ENCODE data around the gene CNBD2.
"Not testable (repeated sequence)": the region's sequence is repeated elsewhere in the genome, so short reads cannot be mapped to it uniquely, and the experiment has no call there.

CNBD2 gene

GRCh38 chr20:35967979-35968640 lies at the start of gene CNBD2:
Gene CNBD2 (plus strand): TSS chr20:35968590. CDS start chr20:35968763, 173 bp downstream.
- no peak for DNase-seq (ENCODE audit: low spot score)

- no peak for DNase-seq (ENCODE audit: low spot score)
Measured at GRCh38 chr20:35920523-35920922, 47.9 kb upstream of the CNBD2 start.

- DNase-seq (ENCODE audit: low spot score) = no peak
Measured at GRCh38 chr20:35929301-35929700, 39.1 kb upstream of the CNBD2 start.

GRCh38 chr20:35934050-35934449 lies 34.3 kb upstream of the CNBD2 start:
- no peak for DNase-seq (ENCODE audit: low spot score)

- no peak for DNase-seq (ENCODE audit: low spot score)
Measured at GRCh38 chr20:35939264-35939663, 29.1 kb upstream of the CNBD2 start.

GRCh38 chr20:35941620-35942019 lies 26.8 kb upstream of the CNBD2 start:
- no peak for DNase-seq (ENCODE audit: low spot score)

- DNase-seq (ENCODE audit: low spot score) = no peak
Measured at GRCh38 chr20:35942243-35942642, 26.1 kb upstream of the CNBD2 start.

- peak; percentile 43 for DNase-seq (ENCODE audit: low spot score)
Measured at GRCh38 chr20:35947489-35947888, 20.9 kb upstream of the CNBD2 start.

- no peak for DNase-seq (ENCODE audit: low spot score)
Measured at GRCh38 chr20:35947907-35948306, 20.5 kb upstream of the CNBD2 start.

- no peak for DNase-seq (ENCODE audit: low spot score)
Measured at GRCh38 chr20:35950093-35950492, 18.3 kb upstream of the CNBD2 start.

GRCh38 chr20:35952080-35952479 lies 16.3 kb upstream of the CNBD2 start:
- DNase-seq (ENCODE audit: low spot score) = not testable (repeated sequence)

- DNase-seq (ENCODE audit: low spot score) = no peak
Measured at GRCh38 chr20:35952480-35953386, 15.7 kb upstream of the CNBD2 start.

- DNase-seq (ENCODE audit: low spot score) = peak; percentile 35
Measured at GRCh38 chr20:35953387-35954199, 14.8 kb upstream of the CNBD2 start.

GRCh38 chr20:35954200-35954906 lies 14.0 kb upstream of the CNBD2 start, which contains the start of gene SCAND1:
Gene SCAND1 (minus strand): TSS chr20:35954502. CDS start chr20:35954284, 218 bp downstream.
- DNase-seq (ENCODE audit: low spot score) = peak; percentile 86

- DNase-seq (ENCODE audit: low spot score) = no peak
Measured at GRCh38 chr20:35954907-35955251, 13.5 kb upstream of the CNBD2 start.

- no peak for DNase-seq (ENCODE audit: low spot score)
Measured at GRCh38 chr20:35956616-35957015, 11.8 kb upstream of the CNBD2 start.

GRCh38 chr20:35959291-35959690 lies 9.1 kb upstream of the CNBD2 start:
- not testable (repeated sequence) for DNase-seq (ENCODE audit: low spot score)

- no peak for DNase-seq (ENCODE audit: low spot score)
Measured at GRCh38 chr20:35963878-35964277, 4.5 kb upstream of the CNBD2 start.

- no peak for DNase-seq (ENCODE audit: low spot score)
Measured at GRCh38 chr20:35968930-35969329, 540 bp downstream of the CNBD2 start.

GRCh38 chr20:35971981-35972380 lies 3.6 kb downstream of the CNBD2 start:
- no peak for DNase-seq (ENCODE audit: low spot score)

GRCh38 chr20:35972462-35972861 lies 4.1 kb downstream of the CNBD2 start:
- no peak for DNase-seq (ENCODE audit: low spot score)

GRCh38 chr20:35974256-35974655 lies 5.9 kb downstream of the CNBD2 start:
- no peak for DNase-seq (ENCODE audit: low spot score)

Data from HuH-7.5 (cell line).